K562 (cell line): ENCODE results near the gene THG1L. TPM values are rescaled to one million over a fixed set of nuclear protein-coding genes. Genes with fewer than 3 reads are reported as not detected.

ENCODE experiments used
- ATAC-seq: fragments of 200-7000 bp; cut with Tn5 transposase; 3 replicates; pipeline ENCODE4 v1.9.1; 2020; ENCODE audit warnings: moderate library complexity
- BruUV-seq: library from RNA; stranded (reverse); fragments of 400-500 nt; replicated peaks from 2 replicates; lab custom pipeline; 2021; lab: Mats Ljungman, UMichigan
- CTCF ChIA-PET: fragments of 300-600 bp; formaldehyde crosslinking; extraction: SDS; loops from one replicate; lab custom pipeline; 2021; ENCODE audit warnings: low intra/inter-chr PET ratio; lab: Yijun Ruan, JAX
- POLR2A ChIA-PET: fragments of 300-600, 350-650 bp; sonication (Branson Sonifier 250); formaldehyde crosslinking; extraction: SDS; loops from one replicate; lab custom pipeline; 2021; ENCODE audit warnings: antibody characterized with exemption, inconsistent platforms; lab: Yijun Ruan, JAX
- DNase-seq, 4 experiments: peaks; one replicate each; pipeline versions ENCODE4 v3.0.0 to v3.0.0-alpha.2; 2011 to 2018; ENCODE audit warnings: low spot score in 3 of 4, mixed read lengths in 3 of 4; ENCODE audit errors: extremely low read depth in 1 of 4
- FAIRE-seq: peaks from 2 replicates; lab custom pipeline; 2011; peaks lifted over from hg19 to GRCh38; lab: Jason Lieb, UNC
- H2AFZ ChIP-seq: 2 replicates; pipeline ENCODE4 v1.6.0; 2011; ENCODE audit warnings: low read depth, low read length, control low read depth, inconsistent platforms
- H3K27ac ChIP-seq: fragments of 200-600 bp; 3 replicates; pipeline ENCODE4 v1.8.0; 2011; ENCODE audit warnings: low read depth, mild to moderate bottlenecking, control low read depth, inconsistent platforms, low read length, moderate library complexity, mixed read lengths; ENCODE audit errors: extremely low read depth
- H3K27me3 ChIP-seq, 2 experiments: fragments of 300-600 bp in 1 of 2; 2 replicates in 1 of 2; 3 replicates in 1 of 2; pipeline versions ENCODE4 v1.6.0 to v1.8.0; 2011; ENCODE audit warnings: inconsistent platforms in 2 of 2, low read length in 2 of 2, mild to moderate bottlenecking in 1 of 2, mixed read lengths in 1 of 2, moderate library complexity in 1 of 2; ENCODE audit not compliant: control insufficient read depth in 2 of 2, insufficient read depth in 2 of 2
- H3K36me3 ChIP-seq: fragments of 300-600 bp; 3 replicates; pipeline ENCODE4 v1.8.0; 2011; ENCODE audit warnings: mild to moderate bottlenecking, low read length, inconsistent platforms; ENCODE audit not compliant: control insufficient read depth, insufficient read depth
- H3K4me1 ChIP-seq, 2 experiments: fragments of 200-600 bp in 1 of 2; replicated peaks in 1 of 2; 2 replicates in 1 of 2; 3 replicates in 1 of 2; pipeline versions ENCODE4 v1.5.1 to v1.8.0; 2011; ENCODE audit warnings: inconsistent platforms in 2 of 2, low read length in 2 of 2, mild to moderate bottlenecking in 1 of 2, mixed read lengths in 1 of 2, moderate library complexity in 1 of 2; ENCODE audit not compliant: control insufficient read depth in 2 of 2, insufficient read depth in 2 of 2
- H3K4me2 ChIP-seq: 2 replicates; pipeline ENCODE4 v1.6.1; 2011; ENCODE audit warnings: low read length, control low read depth, inconsistent platforms, mixed read lengths; ENCODE audit not compliant: insufficient read depth
- H3K4me3 ChIP-seq: fragments of 200-600 bp; sonication (generic), shearing (Covaris generic); 2 replicates; pipeline ENCODE4 v1.5.1; 2016; ENCODE audit warnings: control low read depth, inconsistent platforms
- H3K79me2 ChIP-seq: fragments of 200-600 bp; 3 replicates; pipeline ENCODE4 v1.8.0; 2011; ENCODE audit warnings: low read length, inconsistent platforms; ENCODE audit not compliant: control insufficient read depth, insufficient read depth
- H3K9ac ChIP-seq, 2 experiments: 2 replicates each; pipeline versions ENCODE4 v1.6.0 to v1.6.1; 2011; ENCODE audit warnings: low read depth in 2 of 2, low read length in 2 of 2, control low read depth in 1 of 2, inconsistent platforms in 1 of 2, mild to moderate bottlenecking in 1 of 2, mixed read lengths in 1 of 2; ENCODE audit not compliant: insufficient read depth in 1 of 2
- H3K9me1 ChIP-seq: one replicate; pipeline ENCODE4 v1.6.0; 2011; ENCODE audit warnings: inconsistent platforms, mild to moderate bottlenecking, low read length, moderate library complexity; ENCODE audit not compliant: control insufficient read depth, insufficient read depth
- H3K9me3 ChIP-seq: replicated peaks from 2 replicates; pipeline ENCODE4 v1.5.1; 2011; ENCODE audit warnings: low read depth, low read length, inconsistent platforms; ENCODE audit not compliant: control insufficient read depth, insufficient read depth
- H4K20me1 ChIP-seq: replicated peaks from 2 replicates; pipeline ENCODE4 v1.6.1; 2011; ENCODE audit warnings: low read length, inconsistent platforms, mixed read lengths; ENCODE audit not compliant: control insufficient read depth, insufficient read depth
- ARID3B ChIP-seq: fragments of 250-450 bp; sonication (Bioruptor Pico); IDR thresholded peaks from 2 replicates; pipeline ENCODE4 v1.4.0; 2020; ENCODE audit warnings: borderline replicate concordance
- MCM3 ChIP-seq: fragments of 450-650 bp; IDR thresholded peaks from 2 replicates; pipeline ENCODE4 v1.6.1; 2016
- TSHZ1 ChIP-seq: fragments of 250-450 bp; sonication (Bioruptor Pico); IDR thresholded peaks from 2 replicates; pipeline ENCODE4 v1.4.0; 2020; ENCODE audit warnings: mild to moderate bottlenecking, moderate library complexity
- ZNF280A ChIP-seq: fragments of 450-650 bp; IDR thresholded peaks from 2 replicates; pipeline ENCODE4 v1.6.1; 2018; ENCODE audit warnings: mild to moderate bottlenecking, low read depth; ENCODE audit not compliant: partially characterized antibody
- WGBS: fragments of 100-300 bp; shearing (Covaris generic); methylation state at CpG from one replicate; pipeline ENCODE4 v1.1.6; 2016; ENCODE audit warnings: low coverage, mixed read lengths; ENCODE audit not compliant: insufficient coverage; ENCODE audit errors: missing lambda C conversion rate; 5-methylcytosine and 5-hydroxymethylcytosine counted together
- in situ Hi-C: fragments of 300-500 bp; cut with MboI; formaldehyde crosslinking; loops from 4 replicates; pipeline ENCODE4 v1.15.0; 2018; ENCODE audit warnings: inconsistent platforms, mixed read lengths
- intact Hi-C: fragments of 100-400 bp; cut with micrococcal nuclease; formaldehyde crosslinking; loops from 2 replicates; pipeline ENCODE4 v1.14.2; 2022
- polyA plus RNA-seq, 8 experiments: library from polyadenylated mRNA; depleted of rRNA in 4 of 8; stranded (reverse) in 5 of 8; unstranded in 3 of 8; fragments of >200 nt; fragmentation: Nextera tagmentation in 2 of 8; fragmentation: Illumina TruSeq in 1 of 8; extraction: Ambion mirVana in 2 of 8; extraction: Trizol in 1 of 8; gene quantifications; 2 replicates each; pipeline versions ENCODE4 v1.2.1 to v1.2.3, GENCODE V29; 2011 to 2014; ENCODE audit warnings: inconsistent platforms in 1 of 8, missing spikeins in 1 of 8
- total RNA-seq, 7 experiments: library from RNA; depleted of rRNA in 6 of 7; stranded (reverse); fragments of >200 nt in 6 of 7; fragmentation: Illumina TruSeq in 2 of 7; extraction: Trizol in 2 of 7; gene quantifications; 2 replicates each; pipeline versions ENCODE4 v1.2.1 to v1.2.3, GENCODE V29; 2011 to 2021; ENCODE audit warnings: low replicate concordance in 1 of 7
- TF ChIP-seq, protein P1 (sequence below), 2 experiments: fragments of 450-650 bp; formaldehyde crosslinking in 1 of 2; IDR thresholded peaks; 2 replicates each; pipeline versions ENCODE4 v1.4.0 to v1.6.1; 2014 to 2020; ENCODE audit warnings: mild to moderate bottlenecking in 2 of 2, borderline replicate concordance in 1 of 2, low read depth in 1 of 2

The THG1L gene
- total and polyA plus RNA-seq, 9 of the 15 experiments (the other 6 are each of a cell fraction or from before 2014, with no cell fraction given) = 21.8 to 40.7 (median 28.0) TPM

DNA sequence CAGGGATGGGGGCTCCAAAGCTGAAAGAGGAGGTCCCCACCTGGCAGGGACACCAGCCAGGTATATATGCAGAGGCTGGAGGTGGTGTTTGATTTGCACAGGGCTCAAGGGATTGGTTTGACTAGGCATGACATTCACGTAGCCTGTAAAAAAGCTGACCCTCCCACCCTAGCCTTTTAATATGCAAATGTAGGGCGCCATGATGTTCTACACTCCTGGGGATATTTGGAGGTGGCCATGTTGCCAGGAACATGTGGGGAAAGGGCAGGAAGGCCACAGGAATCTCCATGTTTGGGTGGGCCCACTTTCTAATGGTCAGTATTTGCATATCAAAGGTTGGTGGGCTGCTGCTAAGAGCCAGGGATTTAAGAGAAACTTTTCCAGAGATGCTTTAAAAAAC, 12.0 kb upstream of the THG1L start (continued):
- TF ChIP-seq ARID3B (CRISPR knock-in tag) (no peak), MCM3 (no peak), TSHZ1 (CRISPR knock-in tag) (no peak)

GRCh38 chr5:157721159-157721558, 10.1 kb upstream of the THG1L start:
- ATAC-seq (no peak), DNase-seq (no peak), FAIRE-seq (no peak)
- Histone ChIP-seq H3K4me3 (no peak overlapping the region), H2AFZ (no peak overlapping the region), H4K20me1 (no peaks in the 10 kb centered on the region), H3K36me3 (no peaks in the 10 kb centered on the region), H3K4me2 (no peak overlapping the region), H3K9ac (0 out of 4 replicates have a peak overlapping the region, but pooled peaks of 1 of the 2 experiments have one; percentile 9), H3K27ac (no peak overlapping the region), H3K79me2 (no peaks in the 10 kb centered on the region), H3K9me3 (no peaks in the 10 kb centered on the region), H3K4me1 (peaks cover 3 to 5% of the 10 kb centered on the region in 2 experiments; a peak in 2 of 5 replicates), H3K27me3 (no peaks in the 10 kb centered on the region), H3K9me1 (no peaks in the 10 kb centered on the region)
- in situ Hi-C loops = no loop called here
- intact Hi-C loops = no loop called here
- ChIA-PET CTCF (no interaction called here), POLR2A (no interaction called here)
- WGBS = 68% methylated on average over 6 of the region's 6 CpGs
- no TSS peak for BruUV-seq
- TF ChIP-seq, protein P1, sequence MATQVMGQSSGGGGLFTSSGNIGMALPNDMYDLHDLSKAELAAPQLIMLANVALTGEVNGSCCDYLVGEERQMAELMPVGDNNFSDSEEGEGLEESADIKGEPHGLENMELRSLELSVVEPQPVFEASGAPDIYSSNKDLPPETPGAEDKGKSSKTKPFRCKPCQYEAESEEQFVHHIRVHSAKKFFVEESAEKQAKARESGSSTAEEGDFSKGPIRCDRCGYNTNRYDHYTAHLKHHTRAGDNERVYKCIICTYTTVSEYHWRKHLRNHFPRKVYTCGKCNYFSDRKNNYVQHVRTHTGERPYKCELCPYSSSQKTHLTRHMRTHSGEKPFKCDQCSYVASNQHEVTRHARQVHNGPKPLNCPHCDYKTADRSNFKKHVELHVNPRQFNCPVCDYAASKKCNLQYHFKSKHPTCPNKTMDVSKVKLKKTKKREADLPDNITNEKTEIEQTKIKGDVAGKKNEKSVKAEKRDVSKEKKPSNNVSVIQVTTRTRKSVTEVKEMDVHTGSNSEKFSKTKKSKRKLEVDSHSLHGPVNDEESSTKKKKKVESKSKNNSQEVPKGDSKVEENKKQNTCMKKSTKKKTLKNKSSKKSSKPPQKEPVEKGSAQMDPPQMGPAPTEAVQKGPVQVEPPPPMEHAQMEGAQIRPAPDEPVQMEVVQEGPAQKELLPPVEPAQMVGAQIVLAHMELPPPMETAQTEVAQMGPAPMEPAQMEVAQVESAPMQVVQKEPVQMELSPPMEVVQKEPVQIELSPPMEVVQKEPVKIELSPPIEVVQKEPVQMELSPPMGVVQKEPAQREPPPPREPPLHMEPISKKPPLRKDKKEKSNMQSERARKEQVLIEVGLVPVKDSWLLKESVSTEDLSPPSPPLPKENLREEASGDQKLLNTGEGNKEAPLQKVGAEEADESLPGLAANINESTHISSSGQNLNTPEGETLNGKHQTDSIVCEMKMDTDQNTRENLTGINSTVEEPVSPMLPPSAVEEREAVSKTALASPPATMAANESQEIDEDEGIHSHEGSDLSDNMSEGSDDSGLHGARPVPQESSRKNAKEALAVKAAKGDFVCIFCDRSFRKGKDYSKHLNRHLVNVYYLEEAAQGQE (IDR thresholded peaks at IDR 0.05; ENCODE audit: borderline replicate concordance) = no peak
- TF ChIP-seq, protein P1 (CRISPR knock-in tag; IDR thresholded peaks at IDR 0.05; ENCODE audit: low read depth) = no peak
- TF ChIP-seq ZNF280A = no peak
